VCaP (cell line): ENCODE measurements around the gene ZFPM1.

Experiments used
- H3K27ac ChIP-seq: fragments of 450-650 bp; 2 replicates; pipeline ENCODE4 v1.5.1; 2017
- CTCF ChIP-seq: fragments of 450-650 bp; conservative IDR thresholded peaks from 2 replicates; pipeline ENCODE4 v1.5.1; 2017; ENCODE audit warnings: mild to moderate bottlenecking, moderate library complexity

ZFPM1 gene

GRCh38 chr16:88413631-88414030 is 39.4 kb upstream of the ZFPM1 start:
- H3K27ac ChIP-seq: no peak overlapping the region
- TF ChIP-seq CTCF: no peak

GRCh38 chr16:88414521-88415380 is 38.3 kb upstream of the ZFPM1 start:
- H3K27ac ChIP-seq: no peak overlapping the region
- TF ChIP-seq CTCF: no peak

GRCh38 chr16:88415381-88415705 is 37.7 kb upstream of the ZFPM1 start:
- no peak for TF ChIP-seq CTCF
- no peak overlapping the region for H3K27ac ChIP-seq

GRCh38 chr16:88415713-88416323 is 37.3 kb upstream of the ZFPM1 start:
- H3K27ac ChIP-seq: no peak overlapping the region
- no peak for TF ChIP-seq CTCF

- TF ChIP-seq CTCF: no peak
- H3K27ac ChIP-seq: no peak overlapping the region
Observed at GRCh38 chr16:88416686-88417085, 36.4 kb upstream of the ZFPM1 start.

GRCh38 chr16:88417684-88418476 is 35.2 kb upstream of the ZFPM1 start:
- H3K27ac ChIP-seq: no peak overlapping the region
- TF ChIP-seq CTCF: no peak

GRCh38 chr16:88418869-88419268 is 34.2 kb upstream of the ZFPM1 start:
- no peak for TF ChIP-seq CTCF
- no peak overlapping the region for H3K27ac ChIP-seq
